WTC11 (cell line): ENCODE results near the gene XPO6.

Experiments
- CREB1 ChIP-seq: sonication (generic); formaldehyde crosslinking; IDR thresholded peaks from 2 replicates; pipeline ENCODE4 v1.8.0; 2023; ENCODE audit warnings: mild to moderate bottlenecking, missing genetic modification reagents
- CTCF ChIP-seq: fragments of 200-600 bp; IDR thresholded peaks from 2 replicates; pipeline ENCODE4 v1.8.0; 2022; ENCODE audit warnings: antibody characterized with exemption
- ESRRA ChIP-seq: sonication (generic); formaldehyde crosslinking; IDR thresholded peaks from 2 replicates; pipeline ENCODE4 v1.8.1; 2022; ENCODE audit warnings: mild to moderate bottlenecking, missing genetic modification reagents, borderline replicate concordance
- FOXP1 ChIP-seq: sonication (generic); formaldehyde crosslinking; IDR thresholded peaks from 2 replicates; pipeline ENCODE4 v1.8.0; 2022; ENCODE audit warnings: missing genetic modification reagents, mild to moderate bottlenecking, moderate library complexity, borderline replicate concordance
- GTF2I ChIP-seq: fragments of 250-450 bp; sonication (Bioruptor Pico); conservative IDR thresholded peaks from 2 replicates; pipeline ENCODE4 v1.4.0; 2021; ENCODE audit warnings: mild to moderate bottlenecking
- HMGXB4 ChIP-seq: sonication (generic); formaldehyde crosslinking; IDR thresholded peaks from 2 replicates; pipeline ENCODE4 v1.8.1; 2023; ENCODE audit warnings: mild to moderate bottlenecking, moderate library complexity, missing genetic modification reagents
- NR2C2 ChIP-seq: sonication (generic); formaldehyde crosslinking; IDR thresholded peaks from 2 replicates; pipeline ENCODE4 v1.8.0; 2022; ENCODE audit warnings: mild to moderate bottlenecking, missing genetic modification reagents
- NR3C1 ChIP-seq: sonication (generic); formaldehyde crosslinking; conservative IDR thresholded peaks from 2 replicates; pipeline ENCODE4 v1.8.1; 2023; ENCODE audit warnings: low read depth, mild to moderate bottlenecking, missing genetic modification reagents
- TCF7 ChIP-seq: sonication (generic); formaldehyde crosslinking; IDR thresholded peaks from 2 replicates; pipeline ENCODE4 v1.8.0; 2022; ENCODE audit warnings: mild to moderate bottlenecking, low read depth, missing genetic modification reagents, moderate library complexity
- ZBTB43 ChIP-seq: sonication (generic); formaldehyde crosslinking; IDR thresholded peaks from 2 replicates; pipeline ENCODE4 v1.8.1; 2023; ENCODE audit warnings: mild to moderate bottlenecking, missing genetic modification reagents
- ZNF232 ChIP-seq: sonication (generic); formaldehyde crosslinking; IDR thresholded peaks from 2 replicates; pipeline ENCODE4 v1.8.0; 2022; ENCODE audit warnings: mild to moderate bottlenecking, missing genetic modification reagents
- TF ChIP-seq, protein P1 (sequence below): sonication (generic); formaldehyde crosslinking; IDR thresholded peaks from 2 replicates; pipeline ENCODE4 v1.8.1; 2022; ENCODE audit warnings: missing genetic modification reagents, borderline replicate concordance
- TF ChIP-seq, protein P2 (sequence below): sonication (generic); formaldehyde crosslinking; IDR thresholded peaks from 2 replicates; pipeline ENCODE4 v1.8.1; 2022; ENCODE audit warnings: mild to moderate bottlenecking, missing genetic modification reagents, moderate library complexity, borderline replicate concordance

- TF ChIP-seq CREB1 (CRISPR knock-in tag) (no peak), CTCF (no peak), FOXP1 (CRISPR knock-in tag) (no peak), ZBTB43 (CRISPR knock-in tag) (no peak), ZNF232 (CRISPR knock-in tag) (no peak), HMGXB4 (CRISPR knock-in tag) (no peak), ESRRA (CRISPR knock-in tag) (no peak), GTF2I (CRISPR knock-in tag) (no peak), NR2C2 (no peak), TCF7 (no peak), NR3C1 (CRISPR knock-in tag) (no peak)
- TF ChIP-seq, protein P1, sequence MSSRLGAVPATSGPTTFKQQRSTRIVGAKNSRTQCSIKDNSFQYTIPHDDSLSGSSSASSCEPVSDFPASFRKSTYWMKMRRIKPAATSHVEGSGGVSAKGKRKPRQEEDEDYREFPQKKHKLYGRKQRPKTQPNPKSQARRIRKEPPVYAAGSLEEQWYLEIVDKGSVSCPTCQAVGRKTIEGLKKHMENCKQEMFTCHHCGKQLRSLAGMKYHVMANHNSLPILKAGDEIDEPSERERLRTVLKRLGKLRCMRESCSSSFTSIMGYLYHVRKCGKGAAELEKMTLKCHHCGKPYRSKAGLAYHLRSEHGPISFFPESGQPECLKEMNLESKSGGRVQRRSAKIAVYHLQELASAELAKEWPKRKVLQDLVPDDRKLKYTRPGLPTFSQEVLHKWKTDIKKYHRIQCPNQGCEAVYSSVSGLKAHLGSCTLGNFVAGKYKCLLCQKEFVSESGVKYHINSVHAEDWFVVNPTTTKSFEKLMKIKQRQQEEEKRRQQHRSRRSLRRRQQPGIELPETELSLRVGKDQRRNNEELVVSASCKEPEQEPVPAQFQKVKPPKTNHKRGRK (CRISPR knock-in tag) = no peak
- TF ChIP-seq, protein P2, sequence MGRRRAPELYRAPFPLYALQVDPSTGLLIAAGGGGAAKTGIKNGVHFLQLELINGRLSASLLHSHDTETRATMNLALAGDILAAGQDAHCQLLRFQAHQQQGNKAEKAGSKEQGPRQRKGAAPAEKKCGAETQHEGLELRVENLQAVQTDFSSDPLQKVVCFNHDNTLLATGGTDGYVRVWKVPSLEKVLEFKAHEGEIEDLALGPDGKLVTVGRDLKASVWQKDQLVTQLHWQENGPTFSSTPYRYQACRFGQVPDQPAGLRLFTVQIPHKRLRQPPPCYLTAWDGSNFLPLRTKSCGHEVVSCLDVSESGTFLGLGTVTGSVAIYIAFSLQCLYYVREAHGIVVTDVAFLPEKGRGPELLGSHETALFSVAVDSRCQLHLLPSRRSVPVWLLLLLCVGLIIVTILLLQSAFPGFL (CRISPR knock-in tag) = no peak
These were observed 84.8 kb downstream of the XPO6 start for GRCh38 chr16:28126684-28127620.
